Stimulated activated CD4-positive, alpha-beta T cell treated with anti-CD3 and anti-CD28 coated beads, Interleukin-1b, Interleukin-23, amount 100 ng/mL, for 1 hour (primary cell): ENCODE measurements around the gene CLCNKB.

Experiments
- DNase-seq, 2 donors: peaks; one replicate each; pipeline ENCODE4 v3.0.0-alpha.2; 2020; ENCODE audit warnings: low read depth in 2 of 2

Gene CLCNKB

GRCh38 chr1:16095447-16095846 lies 51.9 kb downstream of the CLCNKB start:
- no peak for DNase-seq

GRCh38 chr1:16099412-16099811 lies 55.8 kb downstream of the CLCNKB start:
- DNase-seq: no peak

- no peak for DNase-seq
Measured at GRCh38 chr1:16101623-16102022, 58.0 kb downstream of the CLCNKB start.
